ENCODE data around the gene CERS1.
A peak's percentile ranks its signal among the peaks of the same experiment; 100 is the strongest.

Gene CERS1

GRCh38 chr19:18895824-18896341 lies at the start of gene CERS1:
Gene CERS1, minus strand, starts transcription at chr19:18896158. Its CDS starts 86 bp downstream, at chr19:18896072.
- DNase-seq = no peak

- no peak for DNase-seq
These were observed 49.3 kb upstream of the CERS1 start for GRCh38 chr19:18945297-18945696.

GRCh38 chr19:18943465-18943864 lies 47.5 kb upstream of the CERS1 start:
- no peak for DNase-seq

- no peak for DNase-seq
These were observed 46.7 kb upstream of the CERS1 start for GRCh38 chr19:18942692-18943091.

GRCh38 chr19:18941628-18942354 lies 45.8 kb upstream of the CERS1 start:
- no peak for DNase-seq

- peak; percentile 94 for DNase-seq
These were observed 45.0 kb upstream of the CERS1 start, which contains the start of gene HOMER3 for GRCh38 chr19:18940769-18941627. Gene HOMER3, minus strand, starts transcription at chr19:18941217. Its CDS starts 2,235 bp downstream, at chr19:18938982.

GRCh38 chr19:18939922-18940768 lies 44.2 kb upstream of the CERS1 start:
- DNase-seq = no peak

- DNase-seq = no peak
These were observed 43.2 kb upstream of the CERS1 start for GRCh38 chr19:18939163-18939562.

GRCh38 chr19:18933297-18933696 lies 37.3 kb upstream of the CERS1 start:
- DNase-seq = no peak

GRCh38 chr19:18932216-18932841 lies 36.4 kb upstream of the CERS1 start:
- DNase-seq = peak; percentile 95

- no peak for DNase-seq
These were observed 35.6 kb upstream of the CERS1 start for GRCh38 chr19:18931316-18932162.

- no peak for DNase-seq
These were observed 33.4 kb upstream of the CERS1 start for GRCh38 chr19:18929311-18929710.

GRCh38 chr19:18928018-18928805 lies 32.3 kb upstream of the CERS1 start:
- no peak for DNase-seq

- DNase-seq = no peak
These were observed 28.8 kb upstream of the CERS1 start for GRCh38 chr19:18924684-18925213.

GRCh38 chr19:18922228-18922985 lies 26.4 kb upstream of the CERS1 start:
- no peak for DNase-seq

- DNase-seq = no peak
These were observed 25.6 kb upstream of the CERS1 start for GRCh38 chr19:18921593-18921992.

- DNase-seq = no peak
These were observed 24.4 kb upstream of the CERS1 start for GRCh38 chr19:18920400-18920799.

- no peak for DNase-seq
These were observed 23.9 kb upstream of the CERS1 start for GRCh38 chr19:18919900-18920214.

- DNase-seq = peak; percentile 98
These were observed 23.3 kb upstream of the CERS1 start, which contains the start of the genes COPE and DDX49 for GRCh38 chr19:18919086-18919899. Gene COPE, minus strand, starts transcription at chr19:18919387. Its CDS starts 39 bp downstream, at chr19:18919348. Gene DDX49, plus strand, starts transcription at chr19:18919715. Its CDS starts 27 bp downstream, at chr19:18919742.
